ENCODE data around the gene UGT1A4.

Gene UGT1A4

DNA sequence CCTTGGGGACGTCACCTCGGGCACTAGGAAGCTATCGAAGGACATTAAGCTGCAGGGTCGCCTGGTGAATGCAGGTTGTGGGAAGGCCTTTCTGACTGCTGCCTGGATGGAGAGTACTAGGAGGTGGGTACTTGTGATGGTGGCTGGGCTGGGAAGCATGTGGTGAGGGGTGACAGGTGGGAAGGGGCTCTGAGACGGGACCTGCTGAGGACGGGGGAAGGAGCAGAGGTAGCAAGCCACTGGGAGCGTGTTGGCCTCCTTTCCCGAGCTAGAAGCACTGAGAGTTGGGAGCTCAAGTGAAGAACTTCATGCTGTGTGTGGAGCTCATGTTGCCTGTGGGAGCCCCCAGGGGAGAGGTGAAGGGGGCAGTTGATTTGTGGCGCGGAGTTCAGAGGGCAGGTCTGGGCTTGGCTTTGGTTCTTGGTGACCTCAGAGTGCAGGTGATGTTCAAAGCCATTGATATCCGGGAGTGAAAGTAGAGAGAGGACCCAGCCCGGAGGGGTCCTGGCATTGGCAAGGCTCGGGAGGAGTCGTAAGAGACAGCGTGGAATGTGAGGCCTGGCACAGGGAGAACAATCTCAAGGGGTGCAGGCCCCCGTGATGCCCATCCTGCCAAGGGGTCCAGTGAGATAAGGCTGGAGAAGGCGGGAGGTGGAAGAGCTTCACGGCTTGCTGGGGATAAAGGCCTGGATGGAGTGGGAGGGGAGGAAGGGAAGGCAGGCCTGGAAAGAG is 72.8 kb downstream of the UGT1A4 start:
- no peak for DNase-seq (ENCODE audit: low spot score)

DNA sequence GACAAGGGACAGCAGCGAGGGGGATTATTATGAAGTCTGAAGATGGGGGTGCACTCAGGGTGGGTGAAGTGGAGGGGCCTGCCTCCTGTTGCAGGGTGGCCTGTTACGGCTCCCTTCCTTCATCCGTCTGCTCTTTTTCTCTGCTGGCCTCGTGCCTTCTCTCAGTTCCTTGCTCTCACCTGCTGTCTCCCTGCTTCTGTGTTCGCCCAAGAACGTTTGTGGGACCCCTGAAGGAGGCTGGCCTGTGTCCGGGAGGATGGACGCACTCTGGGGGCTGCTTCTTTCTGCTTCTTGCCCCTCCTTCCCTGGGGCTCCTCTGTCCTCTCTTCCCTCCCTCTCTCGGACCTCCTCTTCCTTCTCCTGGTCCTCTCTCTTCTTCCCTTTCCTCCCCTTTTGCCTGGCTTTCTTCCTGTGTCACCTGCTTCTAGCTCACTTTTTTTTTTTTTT is 73.4 kb downstream of the UGT1A4 start:
- no peak for DNase-seq (ENCODE audit: low spot score)

DNA sequence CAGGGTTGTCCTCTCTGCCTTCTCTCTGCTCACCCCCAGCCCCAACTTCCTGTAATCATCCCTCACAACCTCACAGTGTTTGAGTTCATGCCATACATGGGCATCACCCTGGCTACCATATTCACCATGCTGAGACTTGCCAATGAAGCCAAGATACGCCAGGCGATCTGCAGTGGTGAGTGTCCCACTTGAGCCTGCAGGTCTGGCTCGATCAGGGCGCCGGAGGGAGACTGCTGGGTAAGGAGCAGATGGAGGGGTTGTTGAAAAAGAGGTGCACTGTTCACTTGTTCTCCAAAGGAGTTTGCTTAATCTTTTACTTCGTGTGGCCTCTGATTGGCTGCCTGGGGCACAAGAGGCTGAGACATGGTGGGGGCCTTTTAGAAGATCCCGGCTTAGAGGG is 74.2 kb downstream of the UGT1A4 start:
- DNase-seq (ENCODE audit: low spot score), result no peak

- no peak for DNase-seq (ENCODE audit: low spot score)
Observed at GRCh38 chr2:233793465-233794127, 75.1 kb downstream of the UGT1A4 start.

DNA sequence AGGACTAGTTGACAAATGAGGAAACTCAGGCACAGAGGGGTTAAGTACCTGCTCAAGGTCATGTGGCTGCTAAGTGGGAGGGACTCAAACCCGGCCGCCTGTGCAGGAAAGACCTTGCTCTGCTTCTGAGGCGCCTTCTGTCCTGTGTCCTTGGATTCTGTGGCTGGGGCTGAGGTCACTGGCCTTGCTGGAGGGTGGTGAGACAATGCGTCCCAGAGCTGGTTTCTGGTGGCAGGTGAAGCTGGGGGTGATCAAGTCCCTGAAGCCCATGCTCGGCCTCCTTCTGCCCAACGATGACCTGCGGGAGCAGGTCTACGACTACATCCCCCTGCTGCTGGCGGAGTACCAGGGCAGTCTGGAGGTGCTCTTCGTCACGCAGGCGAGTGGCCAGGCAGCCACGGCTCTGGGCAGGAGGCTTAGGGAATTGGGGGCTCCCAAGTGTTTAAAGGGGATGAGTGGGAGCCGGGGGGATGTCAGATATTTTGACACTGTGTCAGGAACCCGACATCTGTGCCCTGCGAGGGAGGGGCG is 75.7 kb downstream of the UGT1A4 start:
- no peak for DNase-seq (ENCODE audit: low spot score)

GRCh38 chr2:233795735-233796171 is 77.2 kb downstream of the UGT1A4 start:
- DNase-seq (ENCODE audit: low spot score), result no peak

GRCh38 chr2:233796254-233796653 is 77.7 kb downstream of the UGT1A4 start:
- no peak for DNase-seq (ENCODE audit: low spot score)

- no peak for DNase-seq (ENCODE audit: low spot score)
Observed at GRCh38 chr2:233798335-233799086, 80.0 kb downstream of the UGT1A4 start.

DNA sequence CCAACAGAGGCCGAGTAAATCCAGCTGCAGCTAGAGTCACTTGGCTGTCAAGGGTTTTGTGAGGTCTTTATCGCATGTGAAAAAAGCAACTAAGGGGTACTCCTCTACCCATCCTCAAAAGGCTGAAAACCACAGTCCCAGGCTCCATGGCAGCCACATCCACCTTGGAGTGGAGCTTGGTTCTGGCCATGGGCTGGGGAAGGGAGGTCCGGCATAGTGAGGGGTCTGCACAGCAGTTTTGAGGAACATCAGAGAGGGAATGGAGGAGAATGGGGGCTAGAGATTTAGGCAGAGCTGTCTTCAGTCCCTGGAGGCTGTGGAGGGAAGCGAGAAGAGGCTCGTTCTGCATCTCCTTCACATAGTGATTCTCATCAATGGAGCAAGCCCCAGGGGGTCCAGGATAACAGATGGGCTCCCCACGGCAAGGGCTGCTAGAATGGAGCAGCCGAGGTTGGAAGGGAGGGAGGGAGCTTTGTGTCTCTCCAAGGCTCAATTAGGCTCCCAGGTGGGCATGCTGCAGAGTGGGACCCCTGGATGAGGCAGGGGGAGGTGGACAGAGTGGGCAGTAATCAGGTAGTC is 80.6 kb downstream of the UGT1A4 start:
- no peak for DNase-seq (ENCODE audit: low spot score)

- no peak for DNase-seq (ENCODE audit: low spot score)
Observed at GRCh38 chr2:233799716-233800115, 81.2 kb downstream of the UGT1A4 start.

DNA sequence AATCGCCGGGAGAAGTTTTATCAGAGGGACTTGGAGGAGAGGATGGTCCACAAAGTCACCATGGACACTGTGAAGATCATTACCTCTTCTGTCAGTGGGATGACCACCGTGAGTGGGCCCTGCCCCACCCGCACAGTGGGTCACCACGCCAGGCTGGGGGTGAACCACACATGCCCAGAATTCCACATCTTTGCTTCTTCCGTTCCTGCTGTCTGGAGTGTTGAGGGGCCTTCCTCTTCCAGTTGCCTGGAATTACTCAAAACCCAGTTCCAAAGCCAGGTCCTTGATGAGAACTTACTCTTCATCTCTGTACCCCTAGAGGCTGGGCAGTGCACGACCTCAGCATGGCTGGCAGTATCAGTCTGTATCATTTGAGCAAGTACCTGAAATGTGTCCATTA is 81.7 kb downstream of the UGT1A4 start:
- DNase-seq (ENCODE audit: low spot score), result no peak

DNA sequence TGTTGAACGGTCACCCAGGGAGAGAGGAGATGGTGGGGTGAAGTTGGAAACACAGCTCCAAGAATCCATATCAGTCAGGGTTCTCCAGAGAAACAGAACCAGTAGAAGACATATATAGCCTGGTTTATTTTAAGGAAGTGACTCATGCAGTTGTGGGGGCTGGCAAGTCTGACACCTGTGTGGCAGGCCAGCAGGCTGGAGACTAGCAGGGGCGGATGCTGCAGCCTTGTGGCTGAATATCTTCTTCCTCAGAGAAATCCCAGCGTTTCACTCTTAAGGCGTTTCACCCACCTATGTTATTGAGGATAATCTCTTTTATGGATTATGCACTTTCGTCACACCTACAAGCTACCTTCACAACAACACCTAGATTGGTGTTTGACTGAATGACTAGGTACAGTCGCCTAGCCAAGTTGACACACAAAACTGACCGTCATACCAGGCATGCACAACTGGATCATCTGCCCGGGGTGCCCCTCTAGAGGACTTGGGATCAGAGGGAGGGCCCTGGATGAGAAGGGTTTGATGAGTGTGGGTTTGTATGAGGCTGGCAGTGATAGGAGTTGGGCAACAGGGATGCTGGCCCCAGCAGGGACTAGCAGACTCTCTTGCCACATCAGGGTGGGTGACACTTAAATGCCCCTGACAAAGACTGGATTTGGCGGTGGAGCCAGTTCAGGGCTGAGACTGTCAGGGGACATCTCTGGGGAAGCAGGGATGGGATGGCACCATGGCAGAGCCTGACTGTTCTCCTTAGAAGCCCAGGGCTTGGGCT is 83.0 kb downstream of the UGT1A4 start:
- no peak for DNase-seq (ENCODE audit: low spot score)

DNA sequence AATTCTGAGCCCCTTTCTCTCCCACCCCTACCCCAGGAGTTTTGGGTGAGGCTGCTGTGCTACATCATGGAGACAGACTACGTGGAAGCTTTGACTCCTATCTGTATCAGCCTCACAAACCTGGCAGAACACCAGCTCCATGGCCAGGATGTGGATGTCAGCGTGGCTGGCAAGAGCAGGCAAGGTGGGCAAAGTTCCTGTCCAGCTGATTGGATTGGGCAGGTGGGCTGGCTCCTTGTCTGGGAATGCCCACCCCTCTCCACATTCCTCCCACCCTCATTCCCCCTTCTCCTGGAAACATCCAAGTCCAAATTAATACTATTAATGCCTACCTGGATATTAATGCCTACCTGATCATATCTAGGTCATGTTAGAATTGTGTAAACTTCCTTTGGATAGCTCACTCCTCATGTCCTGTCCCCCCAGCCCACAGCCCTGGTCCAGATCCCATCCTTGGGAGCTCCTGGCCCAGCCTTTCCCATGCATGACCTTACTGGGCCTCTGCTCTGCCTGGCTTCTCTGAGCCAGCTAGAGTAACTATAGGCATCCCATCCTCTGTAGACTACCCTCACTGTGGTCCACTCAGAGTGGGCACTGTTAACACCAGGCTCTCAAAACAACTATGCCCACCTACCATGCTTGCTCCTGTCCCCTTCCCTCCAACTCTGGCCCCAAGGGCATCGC is 83.7 kb downstream of the UGT1A4 start:
- DNase-seq (ENCODE audit: low spot score), result no peak

- DNase-seq (ENCODE audit: low spot score), result no peak
Observed at GRCh38 chr2:233803292-233803911, 84.9 kb downstream of the UGT1A4 start.

DNA sequence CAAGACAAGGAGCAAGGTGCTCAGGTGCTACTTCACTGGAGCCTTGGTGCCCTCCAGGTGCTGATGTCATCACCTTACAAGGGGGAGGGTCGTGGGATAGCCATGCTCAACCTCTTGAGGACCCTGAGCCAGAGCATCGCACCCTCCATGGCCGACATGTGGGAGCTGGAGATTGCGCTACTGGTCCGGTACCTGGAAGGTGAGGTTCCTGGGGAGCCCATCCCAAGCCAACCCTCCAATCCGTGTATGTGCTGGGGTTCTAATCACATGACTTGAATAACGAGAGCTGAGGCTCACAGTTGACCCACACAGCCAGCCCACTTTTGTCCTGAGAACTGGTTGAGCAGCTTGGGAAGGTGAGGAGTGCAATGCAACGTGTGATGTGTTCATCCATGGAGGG is 85.5 kb downstream of the UGT1A4 start:
- no peak for DNase-seq (ENCODE audit: low spot score)

DNA sequence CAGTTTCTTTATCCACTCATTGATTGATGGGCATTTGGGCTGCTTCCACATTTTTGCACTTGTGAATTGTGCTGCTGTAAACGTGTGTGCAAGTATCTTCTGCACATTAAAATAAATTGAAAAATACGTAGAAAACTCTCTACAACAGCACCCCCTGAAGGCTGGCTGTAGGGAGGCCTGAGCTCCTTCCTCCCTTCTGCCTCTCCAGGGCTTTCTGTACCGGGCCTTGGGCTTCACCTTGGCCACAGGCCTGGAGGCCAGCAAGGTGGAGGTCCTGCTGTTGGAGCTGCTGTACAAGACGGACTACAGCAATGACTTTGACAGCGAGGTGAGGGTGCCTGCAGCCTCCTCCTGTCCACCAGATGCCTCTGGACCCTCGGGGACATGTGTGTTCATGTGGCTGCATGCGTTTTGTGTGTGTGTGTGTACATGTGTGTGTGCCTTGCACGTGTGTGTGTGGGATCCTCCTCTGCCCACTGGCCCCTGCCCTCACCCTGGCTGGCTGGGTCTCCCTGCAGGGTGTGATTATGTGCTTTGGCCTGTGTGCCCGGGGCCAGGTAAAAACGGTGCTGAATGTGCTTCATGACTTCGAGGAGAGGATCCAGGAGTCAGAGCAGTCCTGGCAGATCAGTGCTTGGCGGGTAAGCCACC is 88.8 kb downstream of the UGT1A4 start:
- no peak for DNase-seq (ENCODE audit: low spot score)

DNA sequence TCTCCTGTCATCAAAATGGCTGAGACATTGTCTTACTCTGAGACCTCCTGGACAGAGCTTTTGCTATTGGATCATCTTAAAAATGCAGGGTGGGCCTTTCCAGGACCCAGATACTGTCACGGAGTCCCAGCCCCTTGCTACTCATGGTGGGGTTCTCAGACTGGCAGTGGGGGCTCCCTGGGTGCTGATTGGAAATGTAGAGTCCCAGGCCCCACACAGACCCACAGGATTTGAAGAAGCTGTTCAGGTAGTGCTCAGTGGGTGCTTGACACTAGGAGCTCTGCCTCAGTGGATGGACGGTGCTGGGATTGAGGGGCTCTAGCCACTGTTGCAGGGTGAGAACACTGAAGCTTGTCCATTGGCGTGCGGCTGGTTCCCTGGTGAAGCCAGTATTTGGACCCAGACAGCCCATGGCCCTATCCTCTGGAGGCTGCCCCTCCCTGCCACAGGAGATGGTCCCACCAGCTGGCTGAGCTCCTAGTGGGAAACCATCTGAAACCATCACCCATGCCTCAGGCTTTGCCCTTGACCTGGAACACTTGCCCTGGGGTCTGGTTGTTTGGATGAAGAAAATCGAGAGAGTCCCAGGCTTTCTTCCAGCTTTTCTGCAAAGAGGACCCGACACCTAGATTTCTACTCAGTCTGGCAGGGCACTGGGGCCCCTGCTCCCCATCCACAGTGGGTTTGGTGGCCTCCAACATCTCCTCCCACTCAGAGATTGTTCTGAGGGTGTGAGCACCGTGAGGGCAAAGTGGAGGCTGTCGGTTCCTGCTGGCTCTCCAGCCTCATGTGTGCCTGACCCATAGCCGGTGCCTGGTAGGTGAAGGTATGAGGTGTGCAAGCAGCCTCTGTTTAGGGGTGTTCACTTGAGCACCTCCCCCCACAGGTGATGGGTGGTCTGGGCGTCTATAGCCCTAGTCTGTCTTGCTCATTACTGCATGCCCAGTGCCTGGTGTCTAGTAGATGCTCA is 89.7 kb downstream of the UGT1A4 start:
- no peak for DNase-seq (ENCODE audit: low spot score)

GRCh38 chr2:233810385-233810784 is 91.8 kb downstream of the UGT1A4 start:
- no peak for DNase-seq (ENCODE audit: low spot score)

DNA sequence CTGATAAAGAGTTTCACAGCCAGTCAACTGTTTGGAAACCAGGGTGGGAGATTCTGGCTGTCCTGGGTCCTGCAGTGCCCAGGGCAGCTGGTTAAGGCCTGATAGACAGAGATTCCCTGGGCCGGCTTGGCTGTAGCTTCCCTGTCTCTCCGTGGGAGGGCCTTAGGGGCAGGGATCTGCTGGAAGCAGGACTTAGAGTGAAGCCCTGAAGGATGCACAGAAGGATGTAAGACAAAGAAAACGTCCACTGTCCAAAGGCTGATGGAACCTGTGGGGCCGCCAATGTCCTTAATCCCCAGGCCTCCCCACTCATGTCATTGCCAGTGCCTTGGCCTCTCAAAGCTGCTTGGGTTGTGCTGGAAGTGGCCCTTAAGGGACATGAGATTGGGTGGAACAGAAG is 92.6 kb downstream of the UGT1A4 start:
- no peak for DNase-seq (ENCODE audit: low spot score)

Data from Ammon's horn (tissue), 1 donor.